Right forelimb (tissue), 1 donor: Measurements from ENCODE around the gene PSPH.
"Not testable (repeated sequence)": the region's sequence is repeated elsewhere in the genome, so short reads cannot be mapped to it uniquely, and the experiment has no call there.

Experiments used
- DNase-seq: peaks from one replicate; pipeline ENCODE4 v3.0.0-alpha.2; 2018

PSPH gene

DNA sequence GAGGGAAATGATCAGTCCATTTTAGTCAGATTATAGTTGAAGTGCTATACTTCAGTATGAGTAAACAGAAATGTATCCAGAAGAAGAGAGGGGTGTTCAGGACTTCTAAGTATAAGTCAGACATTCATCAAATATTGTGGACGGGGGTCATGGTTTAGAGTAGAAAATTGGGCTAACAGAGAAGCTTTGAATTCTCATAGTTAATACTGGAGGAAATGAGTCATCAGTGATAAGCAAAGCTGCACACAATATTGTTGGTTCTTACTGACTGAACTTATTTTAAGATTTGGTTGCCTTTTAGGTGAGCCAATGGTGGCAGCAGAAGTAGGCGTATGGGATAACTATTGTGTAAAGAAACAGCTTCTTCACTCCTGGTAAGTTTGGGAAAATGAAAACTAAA is 11.1 kb upstream of the PSPH start:
- no peak for DNase-seq

DNA sequence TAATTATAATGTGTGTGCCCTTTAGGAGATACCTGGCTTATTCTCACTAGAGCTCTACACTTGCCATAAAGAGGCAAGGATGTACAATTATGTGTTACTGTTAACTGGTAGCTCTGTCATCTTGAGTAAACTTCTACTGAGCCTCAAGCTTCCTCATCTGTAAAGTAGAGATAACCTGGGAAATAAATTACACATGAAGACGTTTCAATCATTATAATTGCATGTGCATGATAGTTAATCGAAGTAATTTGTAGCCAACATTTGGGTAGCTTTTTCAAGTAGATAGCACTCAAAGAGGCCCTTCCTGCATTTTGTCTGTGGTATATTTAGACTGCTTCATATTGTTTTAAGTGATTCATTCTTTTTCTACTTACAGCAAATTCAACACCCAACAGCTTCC is 2.7 kb upstream of the PSPH start:
- no peak for DNase-seq

DNA sequence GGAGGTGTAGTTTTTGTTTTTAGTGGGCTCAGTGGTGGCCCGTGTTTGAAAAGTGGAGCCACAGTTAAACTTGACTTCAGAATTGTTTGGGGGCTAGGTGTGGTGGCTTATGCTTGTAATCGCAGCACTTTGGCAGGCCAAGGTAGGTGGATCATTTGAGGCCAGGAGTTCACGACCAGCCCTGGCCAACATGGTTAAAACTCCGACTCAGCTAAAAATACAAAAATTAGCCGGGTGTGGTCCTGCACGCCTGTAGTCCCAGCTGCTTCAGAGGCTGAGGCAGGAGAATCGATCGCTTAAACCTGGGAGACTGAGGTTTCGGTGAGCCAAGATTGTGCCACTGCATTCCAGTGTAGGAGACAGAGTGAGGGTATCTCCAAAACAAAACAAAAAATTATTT is 2.1 kb upstream of the PSPH start:
- DNase-seq, result no peak

DNA sequence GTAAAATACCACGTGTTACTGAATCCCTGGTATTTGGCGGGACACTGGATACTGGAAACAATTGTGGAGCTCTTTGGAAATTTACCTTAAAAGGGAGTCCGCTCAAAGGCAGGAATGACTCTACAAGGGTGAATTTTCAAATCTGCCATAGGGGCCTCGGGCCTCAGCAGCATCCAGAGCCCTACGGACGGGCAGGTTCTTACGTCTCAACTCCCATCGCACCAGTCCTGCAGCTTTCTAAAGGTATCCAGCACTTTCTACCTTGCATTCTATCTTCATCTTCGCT is 248 bp downstream of the PSPH start:
- no peak for DNase-seq

DNA sequence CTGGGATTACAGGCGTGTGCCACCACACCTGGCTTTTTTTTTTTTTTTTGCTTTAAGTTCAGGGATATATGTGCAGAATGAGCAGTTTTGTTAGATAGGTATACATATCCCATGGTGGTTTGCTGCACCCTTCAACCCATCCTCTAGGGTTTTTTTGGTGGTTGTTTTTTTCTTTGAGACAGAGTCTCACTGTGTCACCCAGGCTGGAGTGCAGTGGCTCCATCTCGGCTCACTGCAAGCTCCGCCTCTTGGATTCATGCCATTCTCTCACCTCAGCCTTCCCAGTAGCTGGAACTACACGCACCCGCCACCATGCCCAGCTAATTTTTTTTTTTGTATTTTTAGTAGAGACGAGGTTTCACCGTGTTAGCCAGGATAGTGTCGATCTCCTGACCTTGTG is 2.5 kb downstream of the PSPH start:
- DNase-seq, result not testable (repeated sequence)

DNA sequence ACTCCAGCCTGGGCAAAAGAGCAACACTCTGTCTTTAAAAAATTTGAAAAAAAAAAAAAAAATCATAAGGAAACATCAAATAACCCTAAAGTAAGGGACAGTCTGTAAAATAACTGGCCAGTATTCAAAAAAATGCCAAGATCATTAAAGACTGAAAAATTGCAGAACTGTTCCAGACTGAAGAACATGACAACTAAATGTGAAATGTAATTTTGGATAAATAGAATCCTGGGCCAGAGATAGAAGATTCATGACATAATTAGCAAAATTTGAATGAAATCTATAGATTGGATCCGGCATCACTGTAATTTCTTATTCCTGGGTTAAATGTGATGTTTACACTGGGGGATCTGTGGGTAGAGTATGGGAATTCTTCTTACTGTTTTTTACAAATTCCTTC is 3.0 kb downstream of the PSPH start:
- no peak for DNase-seq

DNA sequence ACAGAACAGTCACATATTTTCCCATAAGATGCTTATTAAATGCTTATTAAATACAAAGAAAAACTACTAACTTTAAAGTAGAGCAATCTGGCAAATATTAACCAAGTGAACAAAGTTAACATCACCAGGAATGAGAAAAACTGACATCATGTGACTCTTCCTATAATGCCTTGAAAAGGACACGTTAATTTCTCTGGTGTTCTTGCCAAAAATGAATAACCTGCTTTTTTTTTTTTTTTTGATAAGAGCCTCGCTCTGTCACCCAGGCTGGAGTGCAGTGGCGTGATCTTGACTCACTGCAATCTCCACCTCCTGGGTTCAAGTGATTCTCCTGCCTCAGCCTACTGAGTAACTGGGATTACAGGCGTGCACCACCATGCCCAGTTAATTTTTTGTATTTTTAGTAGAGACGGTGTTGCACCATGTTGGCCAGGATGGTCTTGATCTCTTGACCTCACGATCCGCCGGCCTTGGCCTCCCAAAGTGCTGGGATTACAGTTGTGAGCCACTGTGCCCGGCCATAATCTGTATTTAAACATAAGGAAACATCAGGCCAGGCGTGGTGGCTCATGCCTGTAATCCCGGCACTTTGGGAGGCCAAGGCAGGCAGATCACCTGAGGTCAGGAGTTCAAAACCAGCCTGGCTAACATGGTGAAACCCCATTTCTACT is 3.7 kb downstream of the PSPH start:
- not testable (repeated sequence) for DNase-seq

DNA sequence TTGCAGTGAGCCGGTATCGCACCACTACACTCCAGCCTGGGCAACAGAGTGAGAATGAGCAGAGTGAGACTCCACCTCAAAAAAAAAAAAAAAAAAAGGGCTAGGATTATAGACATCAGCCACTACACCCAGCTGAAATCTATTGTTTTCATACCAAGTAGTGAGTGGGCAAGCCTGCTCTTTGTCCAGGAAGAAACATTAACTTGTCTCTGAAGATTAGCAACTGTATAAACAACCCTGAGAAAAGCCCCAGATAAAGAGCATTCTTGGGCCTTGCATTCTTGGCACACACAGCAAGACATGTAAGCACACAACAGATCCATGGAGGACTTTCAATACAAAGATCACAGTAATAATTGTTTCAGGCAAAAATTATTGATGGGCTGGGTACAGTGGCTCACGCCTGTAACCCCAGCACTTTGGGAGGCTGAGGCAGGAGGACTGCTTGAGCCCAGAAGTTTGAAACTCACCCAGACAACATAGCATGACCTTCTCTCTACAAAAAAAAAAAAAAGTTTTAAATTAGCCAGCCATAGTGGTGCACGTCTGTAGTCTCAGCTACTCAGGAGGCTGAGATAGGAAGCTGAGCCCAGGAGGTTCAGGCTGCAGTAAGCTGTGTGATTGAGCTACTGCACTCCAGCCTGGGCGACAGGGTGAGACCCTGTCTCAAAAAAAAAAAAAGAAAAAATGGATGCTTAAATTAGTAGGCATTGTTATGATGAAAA is 4.4 kb downstream of the PSPH start:
- DNase-seq, result no peak

DNA sequence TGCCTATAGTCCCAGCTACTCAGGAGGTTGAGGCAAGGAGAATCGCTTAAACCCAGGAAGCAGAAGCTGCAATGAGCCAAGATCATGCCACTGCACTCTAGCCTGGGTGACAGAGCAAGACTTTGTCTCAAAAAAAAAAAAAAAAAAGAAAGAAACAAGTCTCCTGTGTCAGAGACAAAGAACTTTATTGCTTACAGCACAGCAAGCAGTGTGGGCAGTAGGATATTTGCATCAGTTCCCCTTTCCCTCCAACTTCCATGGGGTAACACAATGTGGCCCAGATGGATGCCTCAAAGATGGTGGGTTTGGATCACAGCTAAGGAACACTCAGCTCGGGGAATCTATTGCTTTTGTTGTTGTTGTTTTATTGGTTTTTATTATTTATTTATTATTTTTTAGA is 5.5 kb downstream of the PSPH start:
- DNase-seq, result not testable (repeated sequence)

DNA sequence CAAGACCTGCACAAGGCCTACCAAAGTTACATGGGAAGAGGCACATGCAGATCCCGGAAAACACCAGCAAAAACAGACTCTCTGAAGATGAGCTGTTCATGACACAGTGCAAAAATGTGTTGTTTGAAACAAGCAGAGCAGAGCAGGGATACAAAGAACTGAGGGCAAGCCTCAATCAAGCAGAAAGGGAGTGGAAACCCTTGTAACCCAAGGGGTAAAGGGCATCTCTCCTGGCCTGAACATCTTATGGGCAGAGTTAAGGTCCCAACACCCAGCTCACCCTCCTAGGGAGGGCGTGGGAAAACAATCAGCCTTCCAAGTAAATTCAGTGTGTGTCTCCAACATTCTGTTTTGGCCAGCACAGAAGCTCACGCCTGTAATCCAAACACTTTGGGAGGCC is 10.5 kb downstream of the PSPH start:
- no peak for DNase-seq

DNA sequence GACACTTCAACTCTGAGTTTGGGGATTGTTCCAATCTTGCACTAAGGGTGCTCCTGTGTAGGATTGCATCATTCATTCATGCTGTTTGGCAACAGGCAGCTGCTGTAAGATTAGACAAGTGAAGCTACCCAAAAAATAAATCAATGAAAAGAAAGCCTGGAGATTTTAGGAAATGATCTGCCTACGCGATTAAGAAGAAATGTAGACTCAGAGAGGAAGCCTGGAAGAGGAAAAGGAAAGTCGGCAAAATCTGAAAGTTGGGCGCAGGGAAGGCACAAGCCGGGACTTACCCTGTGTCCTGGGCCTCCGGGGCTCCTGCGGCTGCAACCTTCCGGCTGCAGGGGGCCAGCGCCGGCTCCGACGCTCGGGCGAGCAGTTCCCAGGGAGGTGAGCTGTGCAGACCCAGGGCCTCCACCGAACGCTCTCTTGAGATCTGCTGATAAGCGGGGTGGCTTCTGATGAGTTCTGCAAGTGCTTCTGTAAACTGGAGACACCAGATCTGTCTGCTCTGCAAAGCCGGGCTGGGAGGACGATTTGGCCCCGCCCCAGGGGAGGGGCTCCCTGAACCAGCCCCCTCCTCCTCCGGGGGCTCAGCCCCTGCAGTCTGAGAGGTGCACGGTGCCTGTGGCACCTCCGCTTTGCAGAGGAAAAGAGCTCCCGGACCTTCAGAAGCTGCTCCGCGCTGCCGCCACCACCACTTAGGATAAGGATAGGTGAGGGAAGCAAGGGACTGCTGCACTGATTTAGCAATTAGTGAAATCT is 17.4 kb downstream of the PSPH start:
- peak; percentile 77 for DNase-seq

DNA sequence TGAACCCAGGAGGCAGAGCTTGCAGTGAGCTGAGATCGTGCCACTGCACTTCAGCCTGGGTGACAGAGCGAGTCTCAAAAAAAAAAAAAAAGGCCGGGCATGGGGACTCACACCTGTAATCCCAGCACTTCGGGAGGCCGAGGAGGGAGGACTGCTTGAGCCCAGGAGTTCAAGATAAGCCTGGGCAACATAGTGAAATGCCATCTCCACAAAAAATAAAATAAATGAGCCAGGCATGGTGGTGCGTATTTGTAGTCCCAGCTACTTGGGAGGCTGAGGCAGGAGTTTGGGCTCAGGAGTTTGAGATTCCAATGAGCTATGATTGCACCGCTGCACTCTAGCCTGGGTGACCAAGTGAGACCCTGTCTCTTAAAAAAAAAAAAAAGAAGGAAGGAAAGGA is 18.7 kb downstream of the PSPH start:
- DNase-seq, result not testable (repeated sequence)

DNA sequence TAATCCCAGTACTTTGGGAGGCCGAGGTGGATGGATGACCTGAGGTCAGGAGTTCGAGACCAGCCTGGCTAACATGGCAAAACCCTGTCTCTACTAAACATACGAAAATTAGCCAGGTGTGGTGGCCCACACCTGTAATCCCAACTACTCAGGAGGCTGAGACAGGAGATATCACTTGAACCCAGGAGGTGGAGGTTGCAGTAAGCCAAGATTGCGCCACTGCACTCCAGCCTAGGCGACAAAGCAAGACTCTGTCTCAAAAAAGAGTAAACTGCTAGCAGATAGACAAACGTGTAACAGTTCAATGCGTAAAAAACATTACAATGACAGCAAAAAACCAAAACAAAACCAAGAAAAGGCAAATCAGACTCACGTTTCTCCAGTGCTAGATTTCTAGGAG is 19.7 kb downstream of the PSPH start:
- not testable (repeated sequence) for DNase-seq

DNA sequence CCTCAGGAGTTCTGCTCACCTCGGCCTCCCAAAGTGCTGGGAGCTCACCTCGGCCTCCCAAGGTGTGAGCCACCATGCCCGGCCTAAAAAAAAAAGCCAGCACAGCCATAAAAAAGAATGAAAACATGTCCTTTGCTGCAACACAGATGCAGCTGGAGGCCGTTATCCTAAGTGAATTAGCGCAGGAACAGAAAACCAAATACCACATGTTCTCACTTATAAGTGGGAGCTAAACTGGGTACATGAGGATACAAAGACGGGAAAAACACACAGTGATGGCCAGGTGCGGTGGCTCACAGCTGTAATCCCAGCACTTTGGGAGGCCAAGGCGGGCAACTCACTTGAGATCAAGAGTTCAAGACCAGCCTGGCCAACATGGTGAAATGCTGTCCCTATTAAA is 20.9 kb downstream of the PSPH start:
- no peak for DNase-seq

DNA sequence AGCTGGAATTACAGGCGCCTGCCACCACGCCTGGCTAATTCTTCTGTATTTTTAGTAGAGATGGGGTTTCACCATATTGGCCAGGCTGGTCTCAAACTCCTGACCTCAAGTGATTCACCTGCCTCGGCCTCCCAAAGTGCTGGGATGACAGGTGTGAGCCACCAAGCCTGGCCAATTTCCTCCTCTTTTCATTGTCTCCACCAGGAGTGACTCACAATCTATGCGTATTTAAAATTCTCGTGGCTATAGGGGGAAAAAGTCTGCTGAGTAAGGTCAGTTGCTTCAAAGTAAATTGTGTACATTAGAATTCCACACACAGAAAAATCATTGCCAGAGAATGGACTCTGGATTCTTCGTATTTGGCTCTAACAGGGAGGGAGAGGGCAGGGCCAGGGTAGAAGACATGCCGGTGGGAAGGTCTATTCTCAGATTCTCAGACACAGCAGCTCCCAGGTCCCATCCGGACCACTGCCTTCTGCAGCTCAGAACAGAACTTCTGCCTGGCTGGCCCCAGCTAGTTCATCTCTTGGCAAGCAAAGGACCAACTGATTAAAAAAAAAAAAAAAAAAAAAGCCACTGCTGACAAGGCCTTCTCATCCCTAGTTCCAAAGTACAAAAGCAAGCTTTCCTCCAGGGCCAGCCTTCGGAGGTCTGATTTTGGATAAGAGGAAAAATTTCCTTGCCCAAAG is 22.2 kb downstream of the PSPH start:
- DNase-seq, result no peak

DNA sequence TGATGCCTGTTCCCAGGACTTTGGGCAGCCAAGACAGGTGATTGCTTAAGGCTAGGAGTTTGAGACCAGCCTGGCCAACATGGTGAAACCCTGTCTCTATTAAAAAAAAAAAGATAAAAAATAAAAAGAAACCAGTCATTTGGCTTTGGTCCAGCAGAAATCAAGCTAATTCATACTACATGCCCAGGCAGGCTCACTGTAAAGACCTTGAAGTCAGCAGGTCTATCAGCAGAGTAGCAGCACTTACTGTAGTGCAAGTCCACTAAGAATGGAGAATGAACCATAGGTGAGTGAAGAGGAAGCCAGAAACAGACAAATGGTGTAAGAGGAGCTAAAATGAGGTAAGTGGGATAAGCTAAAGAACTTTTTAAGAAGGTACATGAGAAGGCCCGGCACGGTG is 24.7 kb downstream of the PSPH start:
- DNase-seq, result no peak

DNA sequence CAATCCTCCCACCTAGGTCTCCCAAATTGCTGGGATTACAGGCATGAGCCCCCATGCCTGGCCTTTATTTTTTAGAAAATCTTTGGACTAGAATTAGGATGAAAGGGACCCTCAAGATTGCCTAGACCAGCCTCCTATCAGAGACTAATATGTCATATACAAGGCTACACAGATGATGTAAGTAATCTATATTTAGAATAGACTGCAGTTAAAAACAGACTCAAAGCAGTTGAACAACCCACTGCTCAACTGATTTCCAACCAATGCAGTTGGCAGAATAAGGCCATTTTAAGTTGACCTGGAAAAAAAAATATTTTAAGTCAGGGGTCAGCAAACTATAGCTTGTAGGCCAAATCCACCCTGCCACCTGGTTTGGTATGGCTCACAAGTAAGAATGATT is 27.7 kb downstream of the PSPH start:
- DNase-seq, result no peak

DNA sequence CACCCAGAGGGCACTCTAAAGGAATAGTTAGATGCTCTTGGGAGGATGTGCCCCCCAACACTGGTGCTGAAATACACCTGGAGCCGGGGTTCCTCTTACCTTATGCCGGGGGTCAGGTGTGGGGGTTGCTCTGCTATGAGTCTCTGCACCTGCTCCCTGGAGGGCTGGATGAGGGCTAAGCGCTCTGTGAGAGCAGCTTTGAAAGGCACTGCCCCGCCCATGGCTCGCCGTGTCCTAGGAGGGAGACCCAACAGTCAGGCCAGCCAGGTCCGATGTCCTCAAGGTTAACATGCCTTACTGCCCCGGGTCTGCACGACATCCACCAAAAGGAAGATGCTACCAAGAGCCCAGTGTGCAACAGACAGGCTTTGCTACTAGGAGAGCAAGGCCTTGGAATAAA is 31.7 kb downstream of the PSPH start:
- DNase-seq, result no peak

DNA sequence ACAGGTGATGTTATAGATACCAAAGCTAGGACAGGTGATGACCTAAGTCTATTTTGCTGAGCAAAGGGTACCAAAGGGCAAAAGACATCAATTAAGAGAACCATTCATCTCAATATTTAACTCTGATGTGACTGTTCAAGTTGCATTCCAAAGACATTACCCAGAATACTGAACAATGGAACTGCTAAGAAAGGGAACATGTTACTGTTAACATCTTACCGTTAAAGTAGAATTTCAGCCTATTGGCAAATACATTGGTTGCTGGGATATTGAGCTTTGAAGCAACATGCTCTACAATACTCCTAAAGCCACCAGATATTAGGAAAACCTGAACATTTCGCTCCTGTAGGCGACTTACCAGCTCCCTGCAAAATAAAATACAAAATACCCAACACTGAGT is 34.2 kb downstream of the PSPH start:
- DNase-seq, result not testable (repeated sequence)

DNA sequence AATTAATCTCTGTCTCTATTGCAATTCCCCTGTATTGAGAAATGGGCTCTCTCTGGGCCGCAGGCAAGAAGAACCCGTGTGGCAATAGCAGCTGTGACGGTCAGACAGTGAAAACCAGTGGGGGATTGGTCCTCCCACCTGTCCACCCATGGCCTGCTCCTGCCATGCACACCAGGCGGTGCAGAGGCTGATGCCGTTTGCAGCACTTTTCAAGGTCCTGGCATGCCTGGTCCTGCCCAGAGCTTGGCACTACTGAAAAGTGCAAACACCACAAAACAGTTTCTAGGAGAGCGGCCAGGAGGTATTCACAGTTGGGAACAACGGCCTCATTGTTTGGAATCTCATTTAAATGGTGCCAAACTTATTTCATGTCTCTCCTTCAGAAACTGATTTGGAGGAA is 41.5 kb downstream of the PSPH start:
- DNase-seq, result no peak

DNA sequence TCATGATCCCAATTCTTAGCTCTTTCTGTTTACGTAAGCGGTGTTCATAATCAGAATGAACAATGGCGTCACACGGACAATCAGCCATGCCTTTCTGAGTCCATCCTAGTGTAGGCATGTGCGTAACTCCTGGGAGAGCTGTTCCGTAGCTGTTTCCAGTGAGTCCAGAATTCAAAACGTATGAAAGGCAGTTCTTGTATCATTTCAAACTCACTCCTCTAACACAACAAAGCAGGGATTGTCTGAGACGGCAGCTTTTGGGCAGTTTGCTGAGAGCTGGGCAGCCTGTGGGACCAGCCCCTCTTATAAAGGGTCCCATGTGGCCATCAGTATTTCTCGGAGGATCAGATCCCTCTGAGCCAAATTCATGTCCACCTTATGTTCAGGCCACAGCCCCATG is 43.4 kb downstream of the PSPH start:
- DNase-seq, result no peak

DNA sequence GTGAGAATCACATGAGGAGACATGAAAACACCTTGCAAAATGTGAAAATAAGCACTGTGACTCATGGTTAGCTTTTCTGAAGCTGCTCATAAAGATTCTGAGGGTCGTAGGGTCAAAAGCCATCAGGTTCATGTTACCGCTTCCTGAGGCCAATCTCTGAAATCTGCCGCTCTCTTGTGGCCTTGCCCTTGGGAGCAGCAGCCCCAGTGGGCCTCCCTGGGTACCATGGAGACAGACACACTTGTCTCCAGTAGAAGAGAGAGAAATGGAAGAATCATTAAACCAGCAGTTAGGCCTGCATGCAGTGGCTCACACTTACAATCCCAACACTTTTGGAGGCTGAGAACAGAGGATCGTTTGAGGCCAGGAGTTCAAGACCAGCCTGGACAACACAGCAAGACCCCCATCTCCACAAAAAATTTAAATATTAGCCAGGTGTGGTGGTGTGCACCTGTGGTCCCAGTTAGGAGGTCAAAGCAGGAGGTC is 44.0 kb downstream of the PSPH start:
- no peak for DNase-seq

DNA sequence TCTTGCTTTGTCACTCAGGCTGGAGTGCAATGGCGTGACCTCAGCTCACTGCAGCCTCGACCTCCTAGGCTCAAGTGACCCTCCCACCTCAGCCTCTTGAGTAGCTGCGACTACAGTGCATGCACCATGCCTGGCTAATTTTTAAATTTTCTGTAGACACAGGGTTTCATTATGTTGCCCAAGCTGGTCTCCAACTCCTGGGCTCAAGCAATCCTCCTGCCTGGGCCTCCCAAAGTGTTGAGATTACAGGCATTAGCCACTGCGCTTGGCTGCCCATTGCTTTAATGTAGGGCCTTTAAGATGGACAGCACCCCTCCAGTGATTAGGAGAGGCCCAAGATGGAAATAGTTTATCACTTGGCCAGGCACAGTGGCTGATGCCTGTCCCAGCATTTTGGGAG is 47.5 kb downstream of the PSPH start:
- no peak for DNase-seq
